Fibroblast of the aortic adventitia (primary cell): ENCODE measurements around the gene MAB21L2. TPM values are rescaled to one million over a fixed set of nuclear protein-coding genes. Genes with fewer than 3 reads are reported as not detected.
A peak's percentile ranks its signal among the peaks of the same experiment; 100 is the strongest.

Experiments used
- DNase-seq: peaks from one replicate; pipeline ENCODE4 v3.0.0-alpha.2; 2010; ENCODE audit warnings: low read depth
- H3K4me3 ChIP-seq: 2 replicates; pipeline ENCODE4 v1.5.1; 2011; ENCODE audit warnings: low read depth, mild to moderate bottlenecking, control low read depth, low read length, moderate library complexity
- CTCF ChIP-seq: IDR thresholded peaks from 2 replicates; pipeline ENCODE4 v1.5.1; 2011; ENCODE audit warnings: mild to moderate bottlenecking, low read length, control low read depth, inconsistent platforms; ENCODE audit not compliant: insufficient read depth
- total RNA-seq: library from RNA; depleted of rRNA; stranded (reverse); fragments of >200 nt; gene quantifications from 2 replicates; pipeline ENCODE4 v1.2.3, GENCODE V29; 2012; ENCODE audit warnings: low replicate concordance

The MAB21L2 gene
- total RNA-seq, 1 donor = 0.63 TPM

- DNase-seq = no peak
- H3K4me3 ChIP-seq = no peak overlapping the region
- no peak for TF ChIP-seq CTCF
These were observed 7.3 kb upstream of the MAB21L2 start for GRCh38 chr4:150574678-150575077.

DNA sequence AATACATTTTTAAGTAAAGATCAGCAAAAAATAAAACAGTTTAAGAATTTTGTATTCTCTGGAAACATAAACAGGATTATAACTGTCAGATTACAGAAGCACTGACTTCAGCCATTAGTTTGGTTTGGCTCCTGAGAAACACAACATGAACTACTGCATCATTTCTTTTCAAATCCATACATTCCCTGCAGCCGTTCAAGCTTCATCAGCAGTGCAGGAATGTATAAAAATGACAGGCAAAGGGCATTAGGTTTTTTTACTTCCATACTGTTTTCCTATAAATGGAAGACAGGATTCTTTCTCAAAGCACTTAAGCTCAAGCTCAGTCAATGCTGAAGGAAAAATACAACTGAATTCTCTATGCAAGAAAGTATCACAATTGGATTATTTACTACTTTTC, 4.2 kb upstream of the MAB21L2 start:
- no peak for TF ChIP-seq CTCF
- H3K4me3 ChIP-seq = no peak overlapping the region
- DNase-seq = no peak

- H3K4me3 ChIP-seq = no peak overlapping the region
- no peak for TF ChIP-seq CTCF
- no peak for DNase-seq
These were observed 3.0 kb upstream of the MAB21L2 start for GRCh38 chr4:150578745-150579501.

DNA sequence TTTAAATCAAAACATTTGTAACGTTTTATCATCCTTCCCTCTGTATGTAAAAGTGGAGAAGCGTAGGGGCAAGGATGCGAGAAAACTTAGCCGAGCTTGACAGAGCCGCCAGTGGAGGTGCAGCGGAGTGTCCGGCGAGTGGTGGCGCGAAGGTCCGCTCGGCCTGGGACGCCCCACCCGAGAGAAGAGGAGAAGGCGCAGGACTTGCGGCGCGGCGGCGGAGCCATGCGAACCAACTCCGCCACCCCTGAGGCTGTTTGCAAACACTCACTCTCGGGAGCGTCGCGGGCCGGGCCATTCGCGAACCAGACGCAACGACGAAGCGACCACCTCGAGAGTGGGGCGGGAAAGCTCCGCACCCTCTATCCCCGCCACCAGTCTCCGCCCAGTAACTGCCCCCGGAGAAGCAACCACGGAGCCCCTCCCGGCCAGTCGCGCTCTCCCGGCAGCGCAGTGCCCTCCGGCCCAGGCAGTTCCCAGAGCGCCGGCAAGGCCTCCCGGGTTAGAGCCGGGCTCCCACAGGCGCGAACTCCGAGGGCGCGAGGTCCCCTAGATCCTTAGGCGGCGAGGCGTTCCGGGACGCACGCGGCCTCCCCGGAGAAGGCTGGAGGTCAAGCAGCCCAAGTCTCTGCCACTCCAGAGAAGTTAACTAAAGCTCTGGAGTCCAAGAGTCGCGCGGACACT, 2.3 kb upstream of the MAB21L2 start:
- DNase-seq = no peak
- H3K4me3 ChIP-seq = peak overlapping the region; percentile 26
- no peak for TF ChIP-seq CTCF

GRCh38 chr4:150580306-150580705, 1.6 kb upstream of the MAB21L2 start:
- no peak overlapping the region for H3K4me3 ChIP-seq
- TF ChIP-seq CTCF = no peak
- no peak for DNase-seq

- TF ChIP-seq CTCF = no peak
- H3K4me3 ChIP-seq = no peak overlapping the region
- DNase-seq = no peak
These were observed 820 bp upstream of the MAB21L2 start for GRCh38 chr4:150581056-150581605.
